Hepatocyte (in vitro differentiated cells): ENCODE data around the gene PIP5K1C.

Source experiments
- EZH2 ChIP-seq: fragments of 200-600 bp; sonication (generic); IDR thresholded peaks from 2 replicates; pipeline ENCODE4 v1.6.1; 2016; ENCODE audit warnings: antibody characterized with exemption, mild to moderate bottlenecking, borderline replicate concordance
- EZH2phosphoT487 ChIP-seq: fragments of 200-600 bp; sonication (generic); IDR thresholded peaks from one replicate; pipeline ENCODE4 v1.6.1; 2018; ENCODE audit warnings: antibody characterized with exemption, mild to moderate bottlenecking, low read depth, moderate library complexity; ENCODE audit not compliant: unreplicated experiment, severe bottlenecking

DNA sequence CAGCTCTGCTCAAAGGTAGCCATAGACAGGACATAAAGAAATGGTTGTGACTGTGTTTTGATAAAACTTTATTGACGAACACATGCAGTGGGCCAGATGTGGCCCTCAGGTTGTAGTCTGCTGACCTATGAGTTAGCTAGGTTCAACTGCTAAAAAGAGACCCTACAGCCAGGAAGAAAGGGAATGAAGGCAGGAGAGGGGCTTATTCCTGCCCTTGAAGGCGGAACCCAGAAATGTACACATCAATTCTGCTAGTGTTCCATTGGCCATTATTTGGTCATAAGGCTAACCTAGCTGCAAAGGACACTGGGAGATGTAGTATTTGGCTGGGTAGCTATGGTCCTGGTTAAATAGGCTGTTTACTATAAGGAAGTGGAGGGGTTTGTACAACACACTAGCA is 43.2 kb upstream of the PIP5K1C start:
- TF ChIP-seq EZH2phosphoT487 (no peak), EZH2 (no peak)
